GM18868 (cell line): ENCODE results near the gene PSMB7.

ENCODE experiments used
- ATAC-seq: cut with Tn5 transposase; IDR thresholded peaks from one replicate; pipeline ENCODE4 v1.9.1; 2021; ENCODE audit warnings: mild to moderate bottlenecking, moderate library complexity; ENCODE audit not compliant: unreplicated experiment

Gene PSMB7

DNA sequence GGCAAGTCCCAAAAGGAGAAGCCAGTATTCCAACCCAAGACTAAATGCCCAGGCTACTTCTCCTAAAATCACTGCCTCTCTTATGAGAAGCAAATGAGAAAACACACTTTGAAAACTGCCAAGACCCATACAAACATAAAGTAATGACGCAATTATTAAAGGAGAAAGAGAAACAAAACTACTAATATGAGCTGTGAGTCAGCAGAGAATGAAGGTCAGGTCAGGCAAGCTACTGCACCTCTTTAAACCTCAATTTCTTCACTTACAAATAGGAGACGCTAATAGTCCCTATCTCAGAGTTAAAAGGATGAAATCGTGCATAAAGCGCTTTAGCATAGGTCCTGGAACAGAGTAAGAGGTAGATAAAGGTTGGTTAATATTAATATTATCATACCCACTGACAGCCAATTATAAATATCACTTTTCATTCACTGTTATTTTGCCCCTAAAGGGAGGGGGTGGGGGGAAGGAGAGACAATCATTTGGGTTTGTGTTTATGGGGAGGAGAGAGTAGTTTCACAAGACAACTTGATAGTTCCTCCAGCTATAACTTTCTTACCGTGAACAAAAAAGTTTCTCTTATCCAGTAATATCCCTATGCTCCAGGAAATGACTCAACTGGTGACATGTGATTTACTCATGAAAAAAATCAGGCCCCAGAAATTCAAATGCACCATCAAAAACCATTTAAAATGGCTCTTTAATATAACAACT is 3.6 kb downstream of the PSMB7 start:
- no peak for ATAC-seq

- ATAC-seq, result no peak
Observed at GRCh38 chr9:124410321-124410913, 4.8 kb downstream of the PSMB7 start.

DNA sequence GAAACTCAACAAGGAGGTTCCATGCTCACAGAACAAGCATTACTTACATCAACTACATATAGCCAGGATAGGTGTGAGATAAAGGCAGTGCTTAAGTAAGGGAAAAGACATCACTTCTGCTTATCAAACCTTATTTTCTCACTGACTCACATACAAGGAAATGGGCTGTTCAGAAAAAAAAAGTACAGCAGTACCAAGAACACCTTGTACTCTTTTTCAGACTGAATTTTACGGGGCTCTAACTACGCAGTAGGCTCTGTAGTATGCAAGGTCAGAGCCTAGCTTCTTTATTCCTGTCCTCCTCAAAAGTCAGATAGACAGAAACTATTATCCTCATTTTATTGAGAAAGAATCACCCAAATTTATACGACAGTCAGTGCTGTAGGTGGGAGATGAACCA is 5.8 kb downstream of the PSMB7 start:
- ATAC-seq, result no peak

DNA sequence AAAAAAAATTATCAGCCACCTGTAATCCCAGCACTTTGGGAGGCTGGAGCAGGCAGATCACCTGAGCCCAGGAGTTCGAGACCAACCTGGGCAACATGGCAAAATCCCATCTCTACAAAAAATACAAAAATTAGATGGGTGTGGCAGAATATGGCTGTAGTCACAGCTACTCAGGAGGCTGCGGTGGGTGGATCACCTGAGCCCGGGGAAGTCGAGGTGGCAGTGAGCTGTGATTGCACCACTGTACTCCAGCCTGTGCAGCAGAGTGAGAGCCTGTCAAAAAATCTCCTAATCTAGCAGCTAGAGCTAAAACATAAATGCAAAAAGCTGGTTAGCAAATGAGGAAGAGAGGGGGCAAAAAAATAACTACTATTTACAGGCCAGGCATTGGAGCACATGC is 12.0 kb downstream of the PSMB7 start:
- no peak for ATAC-seq

GRCh38 chr9:124399968-124400940 is 15.0 kb downstream of the PSMB7 start:
- no peak for ATAC-seq

- no peak for ATAC-seq
Observed at GRCh38 chr9:124399323-124399967, 15.8 kb downstream of the PSMB7 start.

DNA sequence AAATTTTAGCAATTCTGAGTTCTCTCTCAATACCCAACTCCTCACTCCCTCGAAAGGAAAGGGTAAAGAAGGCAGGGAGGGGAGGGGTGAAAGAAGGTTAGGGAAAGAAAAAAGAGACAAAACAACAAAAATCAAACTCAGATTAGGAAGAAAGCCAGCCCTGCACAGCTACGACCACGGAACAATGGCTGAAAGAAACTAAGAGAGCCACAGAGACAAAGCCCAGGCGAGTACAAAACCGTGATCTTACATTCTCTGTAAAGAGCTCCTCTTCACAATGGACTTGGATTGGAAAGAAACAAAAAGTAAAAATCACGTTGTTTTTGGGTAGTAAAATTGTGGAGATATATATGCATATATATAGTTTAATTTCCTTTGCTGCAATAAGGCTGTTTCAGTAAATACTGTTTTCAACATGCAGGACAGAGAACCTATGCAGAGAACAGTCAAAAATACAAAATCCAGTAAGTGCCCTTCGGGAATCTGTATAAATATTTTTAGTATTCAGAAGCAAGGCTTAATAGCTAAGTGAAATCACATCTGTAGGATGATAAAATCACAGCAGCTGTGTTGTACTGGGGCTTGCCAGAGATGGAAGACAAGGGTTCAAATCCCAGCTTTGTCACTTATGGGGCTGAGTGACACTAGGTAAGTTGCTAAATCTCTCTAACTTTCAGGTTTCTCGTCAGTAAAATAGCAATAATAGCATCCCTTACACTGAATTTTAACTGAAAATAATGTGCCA is 16.9 kb downstream of the PSMB7 start:
- no peak for ATAC-seq

GRCh38 chr9:124395826-124396225 is 19.4 kb downstream of the PSMB7 start:
- ATAC-seq, result no peak

GRCh38 chr9:124394596-124394995 is 20.6 kb downstream of the PSMB7 start:
- ATAC-seq, result no peak

DNA sequence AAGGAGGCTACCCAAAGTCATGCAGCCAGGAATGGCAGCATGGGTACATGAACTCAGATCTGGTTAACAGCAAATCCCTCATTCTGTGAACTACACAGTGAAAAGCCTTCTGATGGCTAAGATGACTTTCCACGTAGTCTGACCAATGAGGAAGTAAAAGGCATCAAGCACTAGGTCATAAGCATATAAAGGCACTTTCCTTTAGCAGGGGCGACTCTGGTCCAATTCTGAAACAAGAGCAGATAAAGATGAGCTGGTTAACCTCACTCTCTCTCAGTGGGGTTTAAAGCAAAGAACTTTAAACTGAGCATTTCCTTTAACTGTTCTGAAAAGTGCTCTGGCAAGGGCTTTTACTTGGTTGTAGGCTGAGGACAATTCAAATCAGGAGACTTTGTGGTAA is 21.1 kb downstream of the PSMB7 start:
- ATAC-seq, result peak; percentile 54

GRCh38 chr9:124392871-124393460 is 22.3 kb downstream of the PSMB7 start:
- no peak for ATAC-seq

GRCh38 chr9:124392254-124392870 is 22.9 kb downstream of the PSMB7 start:
- no peak for ATAC-seq

DNA sequence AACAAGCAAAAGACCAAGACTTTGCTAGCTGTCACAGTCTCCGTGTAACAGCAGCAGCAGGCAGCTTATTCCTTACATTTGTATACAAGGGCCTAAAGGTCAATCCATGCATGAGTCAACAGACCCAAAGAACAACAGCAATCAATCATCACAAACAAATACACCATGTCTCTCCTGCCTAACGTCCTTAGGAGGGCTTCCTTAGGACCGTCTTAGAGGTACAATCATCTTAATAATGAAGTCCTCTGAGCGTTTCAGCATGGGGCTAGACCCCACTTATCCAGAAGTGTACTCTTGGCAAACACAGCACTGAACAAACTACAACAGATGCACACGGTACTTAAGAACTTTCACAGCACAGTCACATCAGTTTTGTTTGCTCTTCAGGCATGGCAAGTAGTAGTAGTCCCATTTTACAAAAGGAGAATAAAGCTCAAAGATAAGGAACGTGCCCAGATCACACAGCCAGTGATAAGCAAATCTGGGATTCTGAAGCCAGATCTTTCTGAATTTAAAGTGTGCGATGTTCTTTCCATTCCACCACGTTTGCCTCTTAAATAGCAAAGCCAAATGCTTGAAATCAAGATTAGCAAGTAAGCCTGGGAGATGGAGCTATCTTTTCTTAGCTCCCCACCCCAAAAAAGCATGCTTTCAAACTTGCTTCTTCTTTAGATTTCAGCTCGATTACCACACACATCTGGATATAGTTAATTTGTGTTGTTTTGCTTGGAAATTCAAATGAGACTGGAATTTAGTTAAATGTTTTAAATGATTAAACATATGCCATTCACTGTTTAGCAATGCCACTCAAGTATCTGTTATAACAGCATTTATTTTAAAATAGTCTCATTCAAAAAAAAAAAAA is 24.2 kb downstream of the PSMB7 start:
- ATAC-seq, result no peak

GRCh38 chr9:124389146-124389939 is 25.9 kb downstream of the PSMB7 start:
- no peak for ATAC-seq

GRCh38 chr9:124388275-124389048 is 26.8 kb downstream of the PSMB7 start:
- ATAC-seq, result no peak

DNA sequence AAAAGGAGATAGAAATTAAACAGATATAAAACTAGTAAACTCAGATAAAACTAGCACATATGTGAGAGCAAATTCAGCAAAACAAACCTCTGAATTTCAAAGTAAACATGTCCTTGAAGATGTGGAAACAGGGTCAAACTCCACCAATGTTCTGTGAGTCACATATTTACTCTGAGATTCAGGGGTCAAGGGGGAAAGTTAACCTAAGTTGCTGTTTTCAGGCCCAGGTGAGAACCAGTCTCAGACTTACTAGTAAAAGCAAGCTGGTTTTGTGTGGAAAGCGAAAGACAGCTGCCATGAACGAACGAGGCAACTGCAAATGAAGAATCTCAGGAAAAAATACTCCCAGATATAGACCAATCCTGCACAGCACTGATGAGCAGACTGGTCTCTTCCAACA is 29.0 kb downstream of the PSMB7 start:
- no peak for ATAC-seq

- no peak for ATAC-seq
Observed at GRCh38 chr9:124385623-124386022, 29.6 kb downstream of the PSMB7 start.
